IPS DF 4.7 (cell line): Measurements from ENCODE around the gene CASP12.

Experiments used
- DNase-seq: peaks from one replicate; pipeline ENCODE4 v3.0.0-alpha.2; 2013; ENCODE audit warnings: low spot score; ENCODE audit errors: extremely low read depth

Gene CASP12

GRCh38 chr11:104841185-104841584 is 57.1 kb downstream of the CASP12 start:
- DNase-seq: no peak

- DNase-seq: no peak
These were observed 60.2 kb downstream of the CASP12 start for GRCh38 chr11:104837969-104838639.

DNA sequence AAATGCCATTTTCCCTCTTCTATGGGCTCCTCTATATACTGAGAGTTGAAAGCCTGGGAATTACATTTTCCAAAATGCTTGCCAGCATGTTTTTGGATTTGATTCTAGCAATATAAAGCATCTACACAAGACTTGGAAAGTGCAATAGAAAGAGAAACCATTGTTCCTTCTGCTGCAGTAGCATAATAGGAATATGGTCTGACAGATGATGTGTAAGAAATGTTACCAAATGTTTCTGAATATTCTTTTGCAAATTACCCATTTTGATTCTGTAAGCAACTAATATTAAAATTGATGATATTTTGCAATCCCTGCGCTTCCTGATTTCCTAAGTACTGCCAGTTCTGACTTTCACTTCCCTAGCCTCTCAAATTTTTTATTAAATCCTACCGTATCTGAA is 61.6 kb downstream of the CASP12 start:
- DNase-seq: no peak
